HCT116 (cell line): Measurements from ENCODE around the gene GSTO1. TPM values are rescaled to one million over a fixed set of nuclear protein-coding genes. Genes with fewer than 3 reads are reported as not detected.

Experiments used
- ATAC-seq: fragments of 200-7000 bp; cut with Tn5 transposase; 2 replicates; pipeline ENCODE4 v1.9.1; 2020; ENCODE audit warnings: mild to moderate bottlenecking, moderate library complexity
- BruUV-seq: library from RNA; stranded (reverse); fragments of 400-500 nt; replicated peaks from 2 replicates; lab custom pipeline; 2021; lab: Mats Ljungman, UMichigan
- CTCF ChIA-PET: fragments of 300-600 bp; sonication (Branson Sonifier 250); formaldehyde crosslinking; loops from one replicate; lab custom pipeline; 2021; ENCODE audit warnings: antibody characterized with exemption; lab: Charles Lee
- POLR2A ChIA-PET: fragments of 300-600, 350-600 bp; sonication (Branson Sonifier 250); formaldehyde crosslinking; loops from one replicate; lab custom pipeline; 2021; ENCODE audit warnings: antibody characterized with exemption; lab: Charles Lee
- RAD21 ChIA-PET, 2 experiments: fragments of 300-600 bp; sonication (Branson Sonifier 250); formaldehyde crosslinking; loops; one replicate each; lab custom pipeline; 2023; ENCODE audit warnings: low total read pairs in 2 of 2; ENCODE audit not compliant: uncharacterized antibody in 2 of 2, unreplicated experiment in 2 of 2, low non-redundant PET in 1 of 2; lab: Charles Lee
- DNase-seq: peaks from one replicate; pipeline ENCODE4 v3.0.0-alpha.2; 2010; ENCODE audit warnings: low read depth, low spot score
- H2AFZ ChIP-seq: fragments of 200-600 bp; shearing (Covaris generic), sonication (generic); 2 replicates; pipeline ENCODE4 v1.6.1; 2017; ENCODE audit warnings: low read depth, mixed run types, mixed read lengths, antibody characterized with exemption, low read length; ENCODE audit not compliant: poor library complexity, severe bottlenecking
- H3K27ac ChIP-seq: 2 replicates; pipeline ENCODE4 v1.5.1; 2012; ENCODE audit warnings: low read depth, low read length
- H3K27me3 ChIP-seq: fragments of 200-600 bp; sonication (generic); 2 replicates; pipeline ENCODE4 v1.6.1; 2016; ENCODE audit warnings: mixed run types, low read length, mixed read lengths; ENCODE audit not compliant: insufficient read depth
- H3K36me3 ChIP-seq, 2 experiments: fragments of 200-500 bp in 1 of 2; fragments of 200-600 bp in 1 of 2; sonication (Bioruptor generic) in 1 of 2; sonication (generic) in 1 of 2; 2 replicates each; pipeline versions ENCODE4 v1.5.1 to v1.6.1; 2014 to 2016; ENCODE audit warnings: low read length in 2 of 2, inconsistent platforms in 1 of 2, mixed read lengths in 1 of 2, mixed run types in 1 of 2; ENCODE audit not compliant: insufficient read depth in 2 of 2, control insufficient read depth in 1 of 2
- H3K4me1 ChIP-seq, 2 experiments: fragments of 200-600 bp in 1 of 2; sonication (generic) in 1 of 2; 2 replicates each; pipeline versions ENCODE4 v1.5.1 to v1.6.1; 2012 to 2017; ENCODE audit warnings: low read length in 2 of 2, inconsistent platforms in 1 of 2, mild to moderate bottlenecking in 1 of 2, mixed read lengths in 1 of 2, mixed run types in 1 of 2, moderate library complexity in 1 of 2; ENCODE audit not compliant: insufficient read depth in 2 of 2, control insufficient read depth in 1 of 2
- H3K4me2 ChIP-seq: fragments of 200-600 bp; sonication (generic); 2 replicates; pipeline ENCODE4 v1.6.1; 2017; ENCODE audit warnings: mixed run types, low read length, mixed read lengths
- H3K4me3 ChIP-seq, 2 experiments: fragments of 200-600 bp in 1 of 2; sonication (generic) in 1 of 2; replicated peaks in 1 of 2; 2 replicates each; pipeline ENCODE4 v1.5.1; 2011 to 2016; ENCODE audit warnings: low read length in 2 of 2, control low read depth in 1 of 2, low read depth in 1 of 2, mild to moderate bottlenecking in 1 of 2, mixed read lengths in 1 of 2, mixed run types in 1 of 2
- H3K79me2 ChIP-seq: fragments of 200-600 bp; sonication (generic); 2 replicates; pipeline ENCODE4 v1.6.1; 2017; ENCODE audit warnings: mild to moderate bottlenecking, mixed run types, low read length, moderate library complexity, mixed read lengths; ENCODE audit not compliant: insufficient read depth
- H3K9ac ChIP-seq: fragments of 200-600 bp; sonication (generic); 2 replicates; pipeline ENCODE4 v1.6.1; 2016; ENCODE audit warnings: low read length, mixed read lengths
- H3K9me2 ChIP-seq: fragments of 200-600 bp; sonication (generic), shearing (Covaris generic); 2 replicates; pipeline ENCODE4 v1.6.1; 2017; ENCODE audit warnings: mixed run types, mild to moderate bottlenecking, moderate library complexity; ENCODE audit not compliant: insufficient read depth
- H3K9me3 ChIP-seq, 2 experiments: fragments of 200-500 bp in 1 of 2; fragments of 200-600 bp in 1 of 2; sonication (Bioruptor generic) in 1 of 2; sonication (generic) in 1 of 2; 2 replicates each; pipeline ENCODE4 v1.6.1; 2014 to 2017; ENCODE audit warnings: low read length in 2 of 2, mixed read lengths in 2 of 2, inconsistent platforms in 1 of 2, low read depth in 1 of 2, mild to moderate bottlenecking in 1 of 2, mixed run types in 1 of 2, moderate library complexity in 1 of 2; ENCODE audit not compliant: control insufficient read depth in 1 of 2, insufficient read depth in 1 of 2
- H4K20me1 ChIP-seq: fragments of 200-600 bp; sonication (generic), shearing (Covaris generic); 2 replicates; pipeline ENCODE4 v1.6.1; 2017; ENCODE audit warnings: mixed run types, mild to moderate bottlenecking, moderate library complexity; ENCODE audit not compliant: insufficient read depth
- EGR1 ChIP-seq: IDR thresholded peaks from 2 replicates; pipeline ENCODE4 v1.6.1; 2012; ENCODE audit warnings: low read depth
- EZH2 ChIP-seq: fragments of 200-600 bp; sonication (generic); IDR thresholded peaks from 2 replicates; pipeline ENCODE4 v1.6.1; 2017; ENCODE audit warnings: antibody characterized with exemption, mixed run types
- EZH2phosphoT487 ChIP-seq: fragments of 200-600 bp; IDR thresholded peaks from 2 replicates; pipeline ENCODE4 v1.6.1; 2018; ENCODE audit warnings: antibody characterized with exemption, borderline replicate concordance
- FOSL1 ChIP-seq: IDR thresholded peaks from 2 replicates; pipeline ENCODE4 v1.6.1; 2012; ENCODE audit warnings: low read depth
- POLR2AphosphoS5 ChIP-seq: IDR thresholded peaks from 2 replicates; pipeline ENCODE4 v1.6.1; 2011; ENCODE audit warnings: mild to moderate bottlenecking, low read depth, low read length, moderate library complexity
- RAD21 ChIP-seq: IDR thresholded peaks from 2 replicates; pipeline ENCODE4 v1.6.1; 2012; ENCODE audit warnings: low read depth, mild to moderate bottlenecking
- SP1 ChIP-seq: IDR thresholded peaks from 2 replicates; pipeline ENCODE4 v1.6.1; 2012; ENCODE audit warnings: low read depth
- SRF ChIP-seq: IDR thresholded peaks from 2 replicates; pipeline ENCODE4 v1.6.1; 2012; ENCODE audit warnings: low read depth
- TCF7L2 ChIP-seq: IDR thresholded peaks from 2 replicates; pipeline ENCODE4 v1.7.0; 2011; ENCODE audit warnings: borderline replicate concordance, inconsistent platforms; ENCODE audit not compliant: insufficient read depth, insufficient read length; ENCODE audit errors: extremely low read depth
- ZFX ChIP-seq: fragments of 450-650 bp; IDR thresholded peaks from 2 replicates; pipeline ENCODE4 v1.6.1; 2017
- ZNF274 ChIP-seq: fragments of 200-500 bp; sonication (Bioruptor generic); IDR thresholded peaks from 2 replicates; pipeline ENCODE4 v1.6.1; 2014; ENCODE audit warnings: mild to moderate bottlenecking, low read depth, low read length, inconsistent platforms
- intact Hi-C: fragments of 100-400 bp; cut with micrococcal nuclease; formaldehyde crosslinking; loops from 2 replicates; pipeline ENCODE4 v1.10.0; 2022
- total RNA-seq: library from RNA; stranded (reverse); gene quantifications from one replicate; pipeline ENCODE4 v1.2.1, GENCODE V29; 2021; ENCODE audit not compliant: unreplicated experiment
- TF ChIP-seq, protein P1 (sequence below): IDR thresholded peaks from 2 replicates; pipeline ENCODE4 v1.6.1; 2012
- TF ChIP-seq, protein P2 (sequence below): IDR thresholded peaks from 2 replicates; pipeline ENCODE4 v1.6.1; 2011; ENCODE audit warnings: mild to moderate bottlenecking, low read length, moderate library complexity; ENCODE audit not compliant: insufficient replicate concordance; ENCODE audit errors: extremely low read depth
- TF ChIP-seq, protein P3 (sequence below), 3 experiments: fragments of 200-600 bp in 1 of 3; sonication (generic) in 1 of 3; IDR thresholded peaks in 2 of 3; conservative IDR thresholded peaks in 1 of 3; 2 replicates each; pipeline ENCODE4 v1.5.1; 2012 to 2017; ENCODE audit warnings: low read depth in 2 of 3, low read length in 2 of 3, antibody characterized with exemption in 1 of 3, borderline replicate concordance in 1 of 3, control low read depth in 1 of 3, mild to moderate bottlenecking in 1 of 3, mixed read lengths in 1 of 3, mixed run types in 1 of 3, moderate library complexity in 1 of 3; ENCODE audit not compliant: insufficient read depth in 1 of 3
- TF ChIP-seq, protein P4 (sequence below): IDR thresholded peaks from 2 replicates; pipeline ENCODE4 v1.6.1; 2012; ENCODE audit warnings: low read depth

The GSTO1 gene
- total RNA-seq, 1 experiment from 2014 or later, result 179 TPM

DNA sequence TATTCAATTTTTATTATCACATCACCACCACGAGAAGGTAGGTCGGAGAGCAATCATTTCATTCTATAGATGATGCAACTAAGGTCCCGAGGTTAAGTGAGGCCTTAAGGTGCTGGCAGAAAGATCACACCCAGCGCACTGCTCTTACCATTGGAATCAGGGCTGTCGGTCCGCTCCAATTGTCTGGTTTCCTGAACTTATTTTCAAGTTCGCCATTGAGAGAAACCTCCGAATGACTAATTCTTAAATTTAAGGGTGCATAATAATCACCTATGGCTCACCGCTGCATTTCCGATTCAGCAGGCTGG is 13.7 kb downstream of the GSTO1 start:
- Histone ChIP-seq H4K20me1 (0 out of 2 replicates have a peak, but pooled peaks cover 9% of the 10 kb centered on the region), H3K27ac (peak overlapping the region; percentile 50), H3K4me1 (peaks cover 4 to 19% of the 10 kb centered on the region in 2 experiments; a peak in 3 of 4 replicates), H3K9me3 (no peaks in the 10 kb centered on the region), H3K9ac (peak overlapping the region; percentile 83), H2AFZ (no peak overlapping the region), H3K4me2 (peak overlapping the region; percentile 81), H3K4me3 (peak overlapping the region; percentile 79 to 81), H3K79me2 (peaks cover 54% of the 10 kb centered on the region), H3K36me3 (peaks cover 39 to 41% of the 10 kb centered on the region in 2 experiments), H3K27me3 (no peaks in the 10 kb centered on the region), H3K9me2 (no peaks in the 10 kb centered on the region; the same call in 1 of the 2 replicates)
- ChIA-PET POLR2A (interaction anchor here (0.6 to 1.7 kb wide), 12 partner anchors 12 to 380 kb away, joined by 3 to 14 read pairs (median 3); partner anchors contain the start of genes CFAP58, GSTO1, ITPRIP and SFR1), RAD21 (no interaction called here), CTCF (interaction anchor here (1.7 kb wide), 1 partner anchor 85 kb away, joined by 5 read pairs; the partner anchor contains the start of gene CFAP58)
- intact Hi-C loops, result loop anchor here (5.0 kb wide), 1 partner anchor 146 kb away; the partner anchor contains the start of gene SFR1
- DNase-seq (no peak), ATAC-seq (peak; percentile 5)
- BruUV-seq, result TSS peak; percentile 75
- TF ChIP-seq ZFX, result no peak
- no peak for TF ChIP-seq TCF7L2
- TF ChIP-seq EGR1, result no peak
- TF ChIP-seq, protein P1, sequence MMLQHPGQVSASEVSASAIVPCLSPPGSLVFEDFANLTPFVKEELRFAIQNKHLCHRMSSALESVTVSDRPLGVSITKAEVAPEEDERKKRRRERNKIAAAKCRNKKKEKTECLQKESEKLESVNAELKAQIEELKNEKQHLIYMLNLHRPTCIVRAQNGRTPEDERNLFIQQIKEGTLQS, result no peak
- TF ChIP-seq RAD21, result no peak
- TF ChIP-seq, protein P2, sequence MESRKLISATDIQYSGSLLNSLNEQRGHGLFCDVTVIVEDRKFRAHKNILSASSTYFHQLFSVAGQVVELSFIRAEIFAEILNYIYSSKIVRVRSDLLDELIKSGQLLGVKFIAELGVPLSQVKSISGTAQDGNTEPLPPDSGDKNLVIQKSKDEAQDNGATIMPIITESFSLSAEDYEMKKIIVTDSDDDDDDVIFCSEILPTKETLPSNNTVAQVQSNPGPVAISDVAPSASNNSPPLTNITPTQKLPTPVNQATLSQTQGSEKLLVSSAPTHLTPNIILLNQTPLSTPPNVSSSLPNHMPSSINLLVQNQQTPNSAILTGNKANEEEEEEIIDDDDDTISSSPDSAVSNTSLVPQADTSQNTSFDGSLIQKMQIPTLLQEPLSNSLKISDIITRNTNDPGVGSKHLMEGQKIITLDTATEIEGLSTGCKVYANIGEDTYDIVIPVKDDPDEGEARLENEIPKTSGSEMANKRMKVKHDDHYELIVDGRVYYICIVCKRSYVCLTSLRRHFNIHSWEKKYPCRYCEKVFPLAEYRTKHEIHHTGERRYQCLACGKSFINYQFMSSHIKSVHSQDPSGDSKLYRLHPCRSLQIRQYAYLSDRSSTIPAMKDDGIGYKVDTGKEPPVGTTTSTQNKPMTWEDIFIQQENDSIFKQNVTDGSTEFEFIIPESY, result no peak
- TF ChIP-seq ZNF274, result no peak
- TF ChIP-seq, protein P3, sequence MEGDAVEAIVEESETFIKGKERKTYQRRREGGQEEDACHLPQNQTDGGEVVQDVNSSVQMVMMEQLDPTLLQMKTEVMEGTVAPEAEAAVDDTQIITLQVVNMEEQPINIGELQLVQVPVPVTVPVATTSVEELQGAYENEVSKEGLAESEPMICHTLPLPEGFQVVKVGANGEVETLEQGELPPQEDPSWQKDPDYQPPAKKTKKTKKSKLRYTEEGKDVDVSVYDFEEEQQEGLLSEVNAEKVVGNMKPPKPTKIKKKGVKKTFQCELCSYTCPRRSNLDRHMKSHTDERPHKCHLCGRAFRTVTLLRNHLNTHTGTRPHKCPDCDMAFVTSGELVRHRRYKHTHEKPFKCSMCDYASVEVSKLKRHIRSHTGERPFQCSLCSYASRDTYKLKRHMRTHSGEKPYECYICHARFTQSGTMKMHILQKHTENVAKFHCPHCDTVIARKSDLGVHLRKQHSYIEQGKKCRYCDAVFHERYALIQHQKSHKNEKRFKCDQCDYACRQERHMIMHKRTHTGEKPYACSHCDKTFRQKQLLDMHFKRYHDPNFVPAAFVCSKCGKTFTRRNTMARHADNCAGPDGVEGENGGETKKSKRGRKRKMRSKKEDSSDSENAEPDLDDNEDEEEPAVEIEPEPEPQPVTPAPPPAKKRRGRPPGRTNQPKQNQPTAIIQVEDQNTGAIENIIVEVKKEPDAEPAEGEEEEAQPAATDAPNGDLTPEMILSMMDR (IDR thresholded peaks at IDR 0.05 in 2 of 3, conservative IDR thresholded peaks at IDR 0.05 in 1 of 3; ENCODE audit: borderline replicate concordance in 1 of 3, insufficient read depth in 1 of 3, low read depth in 2 of 3, low read length in 2 of 3), result no peak
- TF ChIP-seq FOSL1, result no peak
- TF ChIP-seq EZH2phosphoT487, result no peak
- TF ChIP-seq SP1, result no peak
- no peak for TF ChIP-seq POLR2AphosphoS5
- TF ChIP-seq, protein P4, sequence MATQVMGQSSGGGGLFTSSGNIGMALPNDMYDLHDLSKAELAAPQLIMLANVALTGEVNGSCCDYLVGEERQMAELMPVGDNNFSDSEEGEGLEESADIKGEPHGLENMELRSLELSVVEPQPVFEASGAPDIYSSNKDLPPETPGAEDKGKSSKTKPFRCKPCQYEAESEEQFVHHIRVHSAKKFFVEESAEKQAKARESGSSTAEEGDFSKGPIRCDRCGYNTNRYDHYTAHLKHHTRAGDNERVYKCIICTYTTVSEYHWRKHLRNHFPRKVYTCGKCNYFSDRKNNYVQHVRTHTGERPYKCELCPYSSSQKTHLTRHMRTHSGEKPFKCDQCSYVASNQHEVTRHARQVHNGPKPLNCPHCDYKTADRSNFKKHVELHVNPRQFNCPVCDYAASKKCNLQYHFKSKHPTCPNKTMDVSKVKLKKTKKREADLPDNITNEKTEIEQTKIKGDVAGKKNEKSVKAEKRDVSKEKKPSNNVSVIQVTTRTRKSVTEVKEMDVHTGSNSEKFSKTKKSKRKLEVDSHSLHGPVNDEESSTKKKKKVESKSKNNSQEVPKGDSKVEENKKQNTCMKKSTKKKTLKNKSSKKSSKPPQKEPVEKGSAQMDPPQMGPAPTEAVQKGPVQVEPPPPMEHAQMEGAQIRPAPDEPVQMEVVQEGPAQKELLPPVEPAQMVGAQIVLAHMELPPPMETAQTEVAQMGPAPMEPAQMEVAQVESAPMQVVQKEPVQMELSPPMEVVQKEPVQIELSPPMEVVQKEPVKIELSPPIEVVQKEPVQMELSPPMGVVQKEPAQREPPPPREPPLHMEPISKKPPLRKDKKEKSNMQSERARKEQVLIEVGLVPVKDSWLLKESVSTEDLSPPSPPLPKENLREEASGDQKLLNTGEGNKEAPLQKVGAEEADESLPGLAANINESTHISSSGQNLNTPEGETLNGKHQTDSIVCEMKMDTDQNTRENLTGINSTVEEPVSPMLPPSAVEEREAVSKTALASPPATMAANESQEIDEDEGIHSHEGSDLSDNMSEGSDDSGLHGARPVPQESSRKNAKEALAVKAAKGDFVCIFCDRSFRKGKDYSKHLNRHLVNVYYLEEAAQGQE, result no peak
- TF ChIP-seq SRF, result no peak
- TF ChIP-seq EZH2, result no peak
